CD4-positive, alpha-beta T cell treated with Interferon gamma for 1 hour (primary cell): ENCODE results near the gene UQCR10.
"Not testable (repeated sequence)": the region's sequence is repeated elsewhere in the genome, so short reads cannot be mapped to it uniquely, and the experiment has no call there.

Experiments used
- DNase-seq: peaks from one replicate; pipeline ENCODE4 v3.0.0-alpha.2; 2020

Gene UQCR10

DNA sequence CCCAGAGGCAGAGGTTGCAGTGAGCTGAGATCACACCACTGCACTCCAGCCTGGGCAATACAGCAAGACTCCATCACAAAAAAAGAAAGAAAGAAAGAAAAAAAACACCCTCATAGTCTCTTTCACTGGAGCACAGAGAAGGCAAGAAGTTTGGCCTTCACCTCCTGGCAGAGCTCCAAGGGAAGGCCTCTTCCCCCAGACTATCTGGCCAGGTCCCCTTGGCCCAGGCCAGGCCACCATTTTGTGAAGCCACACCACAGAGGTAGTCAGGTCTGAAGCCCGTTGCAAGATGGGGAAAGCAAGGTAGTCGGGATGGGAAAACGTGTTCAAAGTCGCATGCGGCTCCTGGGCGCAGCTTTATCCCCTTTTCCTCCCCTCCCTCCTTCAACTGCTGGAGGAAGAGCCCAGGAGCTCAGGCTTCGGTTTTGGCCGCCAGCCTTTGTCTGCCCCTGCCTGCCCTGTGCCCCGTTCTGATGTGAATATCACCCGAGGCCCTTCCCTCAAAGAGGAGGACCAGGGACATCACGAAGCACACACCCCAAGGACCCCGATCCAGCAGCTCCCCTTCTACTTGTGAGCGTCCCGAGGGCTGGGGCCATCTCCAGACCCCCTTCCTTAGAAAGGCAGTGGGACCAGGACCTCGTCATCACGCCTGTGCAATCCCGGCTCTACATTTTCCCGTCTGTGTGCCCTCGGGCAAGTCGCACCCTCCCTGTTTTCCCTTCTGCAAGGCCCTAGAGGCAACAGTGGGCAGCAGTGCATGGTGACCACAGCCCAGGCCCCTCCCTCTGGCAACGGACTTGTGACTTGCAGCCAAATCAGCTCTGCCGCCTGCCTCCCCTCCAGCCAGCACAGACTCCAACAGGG is 29.7 kb upstream of the UQCR10 start:
- DNase-seq = no peak

DNA sequence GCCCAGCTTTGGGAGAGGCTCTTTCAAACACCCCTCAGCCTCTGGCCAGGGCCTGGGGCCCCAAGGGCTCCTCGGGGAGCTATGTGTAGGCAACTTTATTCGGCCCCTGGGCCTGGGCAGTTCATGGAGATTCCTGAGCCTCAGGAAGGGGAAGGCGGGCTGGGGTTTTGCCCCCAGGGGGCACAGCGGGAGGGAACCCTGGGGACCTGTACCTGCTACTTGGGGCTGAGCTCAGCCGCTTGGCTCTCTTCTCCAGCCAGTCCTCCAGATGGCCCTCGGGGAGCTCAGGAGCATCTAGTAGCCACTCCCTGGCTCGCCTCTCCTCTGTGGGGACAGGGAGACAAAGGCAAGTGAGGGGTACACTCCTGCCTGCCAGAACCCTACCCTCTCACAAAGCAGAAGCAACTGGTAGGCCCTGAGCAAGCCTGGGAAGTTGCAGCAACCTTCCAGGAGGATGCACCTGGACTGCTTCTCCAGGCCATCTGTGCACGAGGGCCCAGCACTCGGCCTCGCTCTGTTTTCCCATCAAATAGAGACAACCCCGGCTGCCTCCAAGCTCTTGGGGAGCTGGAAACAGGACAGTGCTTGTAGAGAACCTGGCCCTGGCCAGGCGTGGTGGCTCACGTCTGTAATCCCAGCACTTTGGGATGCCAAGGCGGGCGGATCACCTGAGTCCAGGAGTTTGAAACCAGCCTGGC is 28.9 kb upstream of the UQCR10 start:
- DNase-seq = no peak

GRCh38 chr22:29739346-29739875 is 27.8 kb upstream of the UQCR10 start:
- no peak for DNase-seq

GRCh38 chr22:29740216-29740615 is 27.0 kb upstream of the UQCR10 start:
- DNase-seq = no peak

DNA sequence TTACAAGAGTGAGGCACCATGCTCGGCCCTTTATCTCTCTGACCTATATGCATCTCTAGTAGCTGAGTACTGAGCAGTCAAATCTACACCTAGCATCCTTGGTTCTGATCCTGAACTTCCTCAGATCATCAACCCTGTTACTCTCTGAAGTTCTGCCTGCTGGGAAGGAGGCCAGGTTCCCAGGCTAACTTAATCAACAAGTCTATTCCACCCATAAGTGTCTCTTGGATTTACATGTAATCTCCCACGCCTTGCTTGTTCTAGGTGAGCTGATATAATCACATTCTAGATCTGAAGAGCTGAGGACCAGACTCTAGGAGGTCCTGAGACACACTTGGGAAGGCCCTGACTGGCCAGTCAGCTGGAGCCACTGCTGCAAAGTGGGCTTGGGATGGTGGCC is 25.2 kb upstream of the UQCR10 start:
- no peak for DNase-seq

GRCh38 chr22:29742326-29742725 is 24.8 kb upstream of the UQCR10 start:
- DNase-seq = no peak

DNA sequence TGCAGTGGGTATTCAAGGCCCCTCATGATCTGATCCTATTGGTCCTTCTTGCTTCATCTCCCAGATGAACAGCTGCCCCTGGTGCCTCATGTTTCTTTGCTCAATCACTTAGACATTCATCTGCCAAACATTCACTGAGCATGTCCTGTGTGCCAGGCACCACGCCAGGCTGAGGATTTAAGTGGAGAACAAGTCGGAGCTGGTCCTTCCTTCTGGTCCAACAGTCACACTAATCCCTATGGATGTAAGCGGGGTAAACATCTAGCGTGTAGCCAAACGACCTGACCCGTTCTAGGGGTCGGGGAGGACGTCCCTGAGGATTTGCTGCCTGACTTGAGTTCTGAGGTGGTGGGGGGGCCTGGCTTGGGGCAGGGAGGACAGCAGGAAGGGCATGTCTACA is 22.3 kb upstream of the UQCR10 start:
- no peak for DNase-seq

DNA sequence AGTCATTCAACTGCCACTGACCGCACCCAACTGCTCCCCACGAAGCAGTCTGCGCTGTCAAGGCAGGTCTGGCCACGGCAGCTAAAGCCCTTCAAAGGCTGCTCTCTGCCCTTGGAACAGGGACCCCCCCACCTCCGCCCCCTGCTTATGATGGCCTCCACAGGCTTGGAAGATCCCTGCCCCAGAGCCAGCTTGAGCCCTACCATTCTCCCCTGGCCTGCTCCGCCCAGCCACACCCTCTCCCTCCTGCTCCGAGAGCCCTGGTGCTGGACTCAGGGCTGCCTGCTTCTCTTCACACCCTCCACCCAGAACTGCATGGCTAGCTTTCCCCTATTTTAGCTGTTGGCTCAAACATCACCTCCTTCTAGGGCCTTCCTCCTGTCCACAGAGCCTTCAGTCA is 19.3 kb upstream of the UQCR10 start:
- DNase-seq = no peak

DNA sequence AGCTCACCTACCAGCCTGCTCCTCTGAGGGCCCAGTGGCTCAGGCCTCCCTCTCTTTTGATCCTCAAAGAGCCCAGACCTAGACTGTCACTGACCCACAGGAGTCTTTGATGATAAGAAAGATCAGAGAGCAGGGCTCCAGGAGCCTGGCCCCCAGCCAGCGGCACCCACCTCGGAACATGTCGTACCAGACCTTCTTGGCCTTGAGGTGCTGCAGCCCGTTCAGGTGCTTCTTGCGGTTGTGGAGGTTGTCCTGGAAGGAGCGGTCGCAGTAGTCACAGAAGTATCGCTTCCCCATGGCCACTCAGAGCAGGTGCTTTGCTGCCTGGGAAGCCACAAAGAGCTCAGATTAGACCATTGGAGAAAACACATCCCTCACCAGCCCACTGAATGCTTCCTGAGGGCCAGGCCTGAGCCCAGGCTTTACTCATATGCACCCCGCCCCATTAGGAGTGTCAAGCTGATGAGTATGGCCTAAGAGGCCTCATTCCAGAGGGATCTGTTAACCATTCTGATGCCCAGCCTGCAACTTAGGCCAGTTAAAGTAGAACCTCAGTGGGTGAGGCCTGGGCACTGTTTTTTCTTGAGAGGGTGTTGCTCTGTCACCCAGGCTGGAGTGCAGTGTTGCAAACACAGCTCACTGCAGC is 18.8 kb upstream of the UQCR10 start:
- DNase-seq = no peak

- no peak for DNase-seq
Measured at GRCh38 chr22:29750029-29750428, 17.1 kb upstream of the UQCR10 start.

GRCh38 chr22:29750559-29751538 is 16.3 kb upstream of the UQCR10 start:
- peak; percentile 34 for DNase-seq

DNA sequence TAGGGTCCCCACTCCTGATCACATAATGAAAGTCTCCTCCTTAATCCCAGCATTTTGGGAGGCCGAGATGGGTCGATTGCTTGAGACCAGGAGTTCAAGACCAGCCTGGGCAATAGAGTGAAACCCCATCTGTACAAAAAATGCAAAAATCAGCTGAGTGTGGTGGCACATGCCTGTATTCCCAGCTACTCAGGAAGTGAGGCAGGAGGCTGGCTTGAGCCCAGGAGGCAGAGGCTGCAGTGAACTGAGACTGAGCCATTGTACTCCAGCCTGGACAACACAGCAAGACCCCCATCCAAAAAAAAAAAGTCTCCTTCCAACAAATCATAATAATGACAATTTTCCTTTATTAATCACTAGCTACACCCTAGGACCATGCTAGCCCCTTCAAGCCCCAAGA is 15.5 kb upstream of the UQCR10 start:
- DNase-seq = no peak

DNA sequence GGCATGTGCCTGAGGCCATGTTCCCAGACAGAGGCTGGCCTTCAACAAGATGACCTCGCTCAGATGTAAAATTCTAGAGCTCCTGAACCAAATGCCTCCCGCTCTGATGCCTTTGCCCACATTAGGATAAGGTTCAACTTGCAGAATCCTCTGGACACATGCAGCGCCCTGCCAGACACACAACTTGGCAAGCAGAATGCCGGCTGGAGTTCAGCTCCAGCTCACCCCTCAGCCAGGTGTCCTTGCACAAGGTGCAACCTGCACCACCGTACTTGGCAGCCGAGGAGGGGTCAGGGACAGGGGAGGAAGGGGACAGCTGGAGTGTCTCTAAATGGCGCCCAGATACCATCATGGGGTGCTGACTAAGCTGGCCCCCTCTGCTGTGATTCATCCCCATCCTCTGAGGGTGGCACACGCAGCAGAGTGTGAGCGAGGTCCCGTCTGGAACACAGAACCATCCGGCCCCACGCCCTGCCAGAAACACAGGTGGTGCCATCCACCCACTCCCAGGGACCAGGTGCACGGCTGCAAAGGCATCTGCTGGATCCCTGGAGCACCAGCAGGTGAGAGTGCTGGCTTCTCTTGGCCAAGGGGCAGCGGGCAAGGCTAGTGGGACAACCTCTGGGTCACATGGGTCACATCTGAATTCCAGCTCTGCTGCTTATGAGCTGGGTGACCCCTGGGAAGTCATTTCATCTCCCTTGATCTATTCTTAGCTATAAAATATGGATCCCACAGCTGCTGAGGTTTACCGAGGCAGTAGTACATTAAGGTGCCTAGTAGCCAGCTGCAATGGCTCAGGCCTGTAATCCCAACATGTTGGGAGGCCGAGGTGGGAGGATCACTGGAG is 13.1 kb upstream of the UQCR10 start:
- no peak for DNase-seq

DNA sequence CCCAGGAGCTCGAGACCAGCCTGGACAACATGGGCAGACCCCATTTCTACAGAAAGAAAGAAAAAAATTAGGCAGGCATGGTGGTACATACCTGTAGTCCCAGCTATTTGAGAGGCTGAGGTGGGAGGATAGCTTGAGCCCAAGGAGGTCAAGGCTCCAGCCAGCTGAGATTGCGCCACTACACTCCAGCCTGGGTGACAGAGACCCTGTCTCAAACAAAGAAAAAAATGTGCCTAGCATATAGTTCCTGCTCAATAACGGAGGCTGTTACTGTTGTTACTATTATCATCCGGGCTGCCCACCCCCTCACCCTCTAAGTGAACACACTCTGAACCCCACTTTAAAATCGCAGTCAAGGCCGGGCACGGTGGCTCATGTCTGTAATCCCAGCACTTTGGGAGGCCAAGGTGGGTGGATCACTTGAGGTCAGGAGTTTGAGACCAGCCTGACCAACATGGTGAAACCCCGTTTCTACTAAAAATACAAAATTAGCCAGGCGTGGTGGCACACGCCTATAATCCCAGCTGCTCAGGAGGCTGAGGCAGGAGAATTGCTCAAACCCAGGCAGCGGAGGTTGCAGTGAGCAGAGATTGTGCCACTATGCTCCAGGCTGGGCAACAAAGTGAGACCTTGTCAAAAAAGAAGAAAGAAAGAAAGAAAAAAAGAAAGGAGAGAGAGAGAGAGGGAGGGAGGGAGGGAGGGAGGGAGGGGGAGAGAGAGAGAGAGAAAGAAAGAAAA is 12.3 kb upstream of the UQCR10 start:
- DNase-seq = not testable (repeated sequence)

DNA sequence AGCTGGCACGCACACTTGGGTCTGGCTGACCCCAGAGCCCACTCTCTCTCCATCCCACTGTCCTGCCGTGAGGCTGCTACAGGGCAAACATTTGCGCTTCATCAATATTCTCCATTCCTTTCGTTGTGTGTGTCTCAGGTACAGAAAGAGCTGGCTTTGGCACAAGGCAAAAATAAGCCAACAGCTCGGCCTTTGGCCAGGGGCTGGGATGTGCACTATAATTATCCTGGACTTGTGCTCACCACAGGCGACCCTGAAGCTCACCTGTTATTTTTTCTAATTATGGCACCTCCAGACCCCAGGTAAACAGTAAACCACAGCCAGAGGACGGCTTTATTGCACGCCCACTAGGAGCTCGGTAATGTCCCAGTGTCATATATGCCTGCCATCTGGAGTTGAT is 11.3 kb upstream of the UQCR10 start:
- no peak for DNase-seq

- no peak for DNase-seq
Measured at GRCh38 chr22:29756341-29756740, 10.8 kb upstream of the UQCR10 start.

DNA sequence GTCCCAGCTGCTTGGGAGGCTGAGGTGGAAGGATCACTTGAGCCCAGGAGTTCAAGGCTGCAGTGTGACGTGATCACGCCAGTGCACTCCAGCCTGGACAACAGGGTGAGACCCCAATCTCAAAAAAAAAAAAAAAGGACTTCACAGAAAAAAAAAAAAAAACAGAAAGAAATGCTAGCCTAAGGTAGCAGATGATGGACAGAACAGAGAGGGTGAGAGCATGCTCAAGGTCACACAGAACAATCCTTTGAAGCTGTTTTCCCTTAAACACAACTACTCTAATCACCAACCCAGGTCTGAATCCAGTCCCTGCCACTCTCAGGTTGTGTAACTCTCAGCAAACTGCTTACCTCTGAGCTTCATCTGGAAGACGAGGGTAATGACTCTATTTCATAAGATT is 10.1 kb upstream of the UQCR10 start:
- no peak for DNase-seq

- DNase-seq = no peak
Measured at GRCh38 chr22:29758068-29758622, 9.0 kb upstream of the UQCR10 start.

DNA sequence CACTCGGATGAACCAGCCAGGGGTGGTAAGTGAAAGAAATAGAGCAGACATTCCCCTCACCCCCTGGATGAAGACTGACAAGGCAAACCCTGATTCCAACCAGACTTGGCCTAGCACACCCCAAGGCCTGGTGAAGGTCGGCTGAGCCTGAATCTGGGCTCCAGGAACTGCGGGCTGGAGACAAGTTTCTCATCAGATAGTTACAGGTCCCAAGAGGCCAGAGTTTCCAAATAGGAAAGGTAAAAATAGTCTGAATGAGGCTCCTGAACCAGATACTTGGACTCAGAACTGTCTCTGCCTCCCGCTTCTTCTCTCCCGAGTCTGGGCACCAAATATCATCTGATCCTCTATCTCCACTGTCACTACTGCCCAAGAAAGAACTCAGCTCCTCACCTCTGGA is 8.2 kb upstream of the UQCR10 start:
- DNase-seq = no peak

DNA sequence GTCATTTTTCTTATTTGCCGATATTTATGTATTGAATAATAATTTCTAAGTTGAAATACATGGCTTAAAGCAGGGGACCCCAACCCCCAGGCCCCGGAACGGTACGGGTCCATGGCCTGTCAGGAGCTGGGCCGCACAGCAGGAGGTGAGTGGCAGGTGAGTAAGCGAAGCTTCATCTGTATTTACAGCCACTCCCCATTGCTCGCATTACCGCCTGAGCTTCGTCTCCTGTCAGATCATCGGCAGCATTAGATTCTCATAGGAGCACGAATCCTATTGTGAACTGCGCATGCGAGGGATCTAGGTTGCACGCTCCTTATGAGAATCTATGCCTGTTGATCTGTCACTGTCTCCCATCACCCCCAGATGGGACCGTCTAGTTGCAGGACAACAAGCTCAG is 4.9 kb upstream of the UQCR10 start:
- no peak for DNase-seq
